ENCODE measurements around the gene CCNE1.
A peak's percentile ranks its signal among the peaks of the same experiment; 100 is the strongest.

The CCNE1 gene

DNA sequence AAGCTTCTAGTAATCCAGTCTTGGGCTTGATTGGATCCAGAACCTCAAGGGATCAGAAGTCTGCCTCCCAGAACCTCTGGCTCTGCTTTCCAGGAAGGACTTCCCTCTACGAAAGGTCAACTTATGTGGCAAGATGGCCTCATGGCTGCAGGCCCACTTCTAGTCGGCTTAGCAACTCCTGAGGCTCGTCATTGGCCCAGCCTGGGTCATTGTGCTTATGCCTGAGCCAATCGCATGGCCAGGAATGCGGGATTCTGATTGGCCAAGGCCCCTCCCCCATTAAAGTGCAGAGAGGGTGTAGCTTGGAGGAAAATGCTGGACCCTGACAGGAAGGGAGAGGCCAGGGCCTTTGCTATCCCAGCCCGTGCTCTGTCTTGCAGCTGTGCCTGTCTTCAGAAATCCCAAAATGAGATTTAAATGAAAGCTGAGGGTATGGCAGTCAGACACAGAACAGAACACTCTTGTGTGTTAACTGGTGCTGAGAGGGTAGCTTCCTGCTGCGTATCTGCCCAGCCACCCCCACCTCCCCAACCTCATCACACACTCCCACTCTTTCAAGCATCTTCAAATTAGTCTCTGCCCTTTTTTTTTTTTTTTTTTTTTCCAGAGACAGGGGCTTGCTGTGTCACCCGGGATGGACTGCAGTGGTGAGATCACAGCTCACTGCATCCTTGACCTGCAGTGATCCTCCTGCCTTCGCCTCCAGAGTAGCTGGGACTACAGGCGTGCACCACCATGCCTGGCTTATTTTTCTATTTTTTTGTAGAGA lies 5.5 kb upstream of the CCNE1 start:
- peak in 1 of 2 donors; percentile 35 for DNase-seq
- H3K9me3 ChIP-seq: no peaks in the 10 kb centered on the region
- H3K27me3 ChIP-seq: no peaks in the 10 kb centered on the region
- H3K4me3 ChIP-seq: no peak overlapping the region
- no peaks in the 10 kb centered on the region for H3K36me3 ChIP-seq
- TF ChIP-seq CTCF (IDR thresholded peaks at IDR 0.05): no peak
- no peak overlapping the region for H3K27ac ChIP-seq
- H3K4me1 ChIP-seq: peaks cover 0 to 7% (median 3%) of the 10 kb centered on the region in 4 donors
- intact Hi-C loops (cut with DNase I; ENCODE audit: low total_unique reads): no loop called here

DNA sequence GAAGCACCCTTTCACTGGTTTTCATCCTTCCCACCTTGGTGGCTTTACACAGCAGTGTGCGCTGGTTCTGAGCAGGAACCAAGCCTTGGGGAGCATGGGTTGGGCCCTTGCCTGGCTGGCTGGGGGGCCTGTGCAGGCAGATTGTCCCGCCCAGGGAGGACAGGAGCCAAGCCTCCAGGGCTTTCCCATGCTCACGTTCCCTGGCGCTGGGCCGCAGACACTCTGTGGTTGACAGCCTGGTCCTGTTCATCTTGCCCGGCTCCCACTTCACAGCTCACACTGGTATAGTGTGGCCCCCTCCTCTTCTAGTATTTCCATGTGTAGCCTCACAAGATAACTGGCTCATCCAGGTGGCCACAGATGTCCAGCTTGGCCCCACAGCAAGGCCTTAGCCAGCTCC lies 4.6 kb upstream of the CCNE1 start:
- TF ChIP-seq CTCF (IDR thresholded peaks at IDR 0.05): no peak
- H3K9me3 ChIP-seq: no peaks in the 10 kb centered on the region
- no peak overlapping the region for H3K27ac ChIP-seq
- intact Hi-C loops (cut with DNase I; ENCODE audit: low total_unique reads): no loop called here
- H3K27me3 ChIP-seq: no peaks in the 10 kb centered on the region
- no peak for DNase-seq
- peaks cover 0 to 9% (median 6%) of the 10 kb centered on the region in 4 donors for H3K4me1 ChIP-seq
- no peaks in the 10 kb centered on the region for H3K36me3 ChIP-seq
- no peak overlapping the region for H3K4me3 ChIP-seq

DNA sequence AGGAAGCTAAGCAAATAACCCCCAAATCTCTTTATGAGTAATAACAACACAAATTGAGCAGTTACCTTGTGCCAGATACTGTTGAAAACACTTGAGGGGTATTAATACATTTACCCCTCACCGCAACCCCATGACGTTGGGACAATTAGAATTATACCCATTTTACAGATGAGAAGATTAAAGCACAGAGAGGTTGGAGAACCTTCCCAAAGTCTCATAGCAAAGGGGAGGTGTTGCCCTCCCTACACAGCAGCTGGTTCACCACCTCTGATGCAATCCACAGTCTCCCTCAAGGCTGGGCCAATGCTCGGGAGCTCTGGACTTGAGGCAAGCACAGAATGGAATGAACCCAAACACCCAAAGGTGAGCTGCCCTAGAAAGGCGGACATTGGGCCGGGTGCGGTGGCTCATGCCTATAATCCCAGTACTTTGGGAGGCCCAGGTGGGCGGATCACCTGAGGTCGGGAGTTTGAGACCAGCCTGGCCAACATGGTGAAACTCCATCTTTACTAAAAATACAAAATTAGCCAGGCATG lies 3.9 kb upstream of the CCNE1 start:
- no peak for TF ChIP-seq CTCF (IDR thresholded peaks at IDR 0.05)
- no peak for DNase-seq
- intact Hi-C loops (cut with DNase I; ENCODE audit: low total_unique reads): no loop called here

DNA sequence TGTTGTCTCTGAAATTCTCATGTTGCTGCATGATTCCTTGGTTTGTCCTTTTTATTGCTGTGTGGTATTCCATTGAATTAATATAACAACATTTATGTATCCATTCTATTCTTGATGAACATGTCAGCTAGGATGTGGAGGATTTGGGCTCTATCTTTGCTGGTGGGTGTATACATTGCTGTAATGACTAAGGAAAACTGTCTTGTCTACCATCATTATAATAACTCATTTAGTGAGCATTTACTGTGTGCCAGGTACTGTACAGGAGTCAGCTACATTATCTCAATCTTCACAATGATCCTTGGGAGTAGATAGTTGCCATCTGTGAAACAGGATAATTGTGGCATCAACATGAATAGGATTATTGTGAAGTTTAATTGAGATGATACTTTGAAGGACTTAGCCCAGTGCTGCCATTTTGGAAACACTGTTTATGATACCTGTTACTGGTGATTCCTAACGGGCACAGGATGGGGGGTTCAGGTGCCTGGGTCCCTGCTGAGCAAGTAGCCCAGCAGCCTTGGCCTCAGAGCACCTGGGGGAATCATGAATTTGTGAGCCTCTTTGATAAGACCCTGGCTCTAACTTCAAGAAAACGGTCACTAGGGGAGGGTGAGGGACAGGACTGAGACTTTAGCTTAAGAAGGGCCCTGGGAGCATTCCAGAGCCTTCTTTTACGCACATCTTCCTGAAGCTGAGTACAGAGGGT lies 1.8 kb upstream of the CCNE1 start:
- H3K4me1 ChIP-seq: peaks cover 0 to 16% (median 10%) of the 10 kb centered on the region in 4 donors
- no peaks in the 10 kb centered on the region for H3K36me3 ChIP-seq
- no peak for DNase-seq
- no peak overlapping the region for H3K4me3 ChIP-seq
- intact Hi-C loops (cut with DNase I; ENCODE audit: low total_unique reads): loop anchor here (2.0 kb wide), 1 partner anchor 35 kb away; no protein-coding TSS in a partner anchor
- no peaks in the 10 kb centered on the region for H3K27me3 ChIP-seq
- H3K9me3 ChIP-seq: no peaks in the 10 kb centered on the region
- no peak overlapping the region for H3K27ac ChIP-seq
- TF ChIP-seq CTCF (IDR thresholded peaks at IDR 0.05): no peak

More for the DNA sequence above, 3.9 kb upstream of the CCNE1 start:
- H3K27me3 ChIP-seq: no peaks in the 10 kb centered on the region
- H3K9me3 ChIP-seq: no peaks in the 10 kb centered on the region
- no peak overlapping the region for H3K4me3 ChIP-seq
- H3K36me3 ChIP-seq: no peaks in the 10 kb centered on the region
- H3K27ac ChIP-seq: no peak overlapping the region
- H3K4me1 ChIP-seq: peaks cover 0 to 16% (median 10%) of the 10 kb centered on the region in 4 donors

DNA sequence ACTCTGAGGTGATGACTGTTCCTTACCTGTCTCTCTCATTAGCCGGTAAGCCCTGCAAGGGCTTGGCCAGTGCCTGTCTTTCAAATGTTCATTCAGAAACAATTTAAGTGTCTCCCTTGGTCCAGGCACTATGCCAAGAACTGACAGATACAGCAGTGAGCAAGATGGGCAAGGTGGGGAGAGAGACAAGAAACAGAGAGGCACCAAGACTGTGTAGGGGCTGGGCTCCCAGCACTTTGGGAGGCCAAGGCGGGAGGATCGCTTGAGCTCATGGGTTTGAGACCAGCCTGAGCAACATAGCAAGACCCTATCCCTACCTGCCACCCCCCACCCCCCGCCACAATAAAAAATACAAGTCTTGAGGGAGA lies 1.3 kb upstream of the CCNE1 start:
- Histone ChIP-seq H3K4me3 (no peak overlapping the region), H3K9me3 (no peaks in the 10 kb centered on the region), H3K36me3 (no peaks in the 10 kb centered on the region), H3K27ac (no peak overlapping the region), H3K27me3 (no peaks in the 10 kb centered on the region), H3K4me1 (peaks cover 0 to 16% (median 10%) of the 10 kb centered on the region in 4 donors)
- TF ChIP-seq CTCF (IDR thresholded peaks at IDR 0.05): no peak
- DNase-seq: peak in 1 of 2 donors; percentile 55
- intact Hi-C loops (cut with DNase I; ENCODE audit: low total_unique reads): loop anchor here (2.0 kb wide), 1 partner anchor 34 kb away; no protein-coding TSS in a partner anchor
